Measurements from ENCODE around the gene KRTAP21-1. TPM values are rescaled to one million over a fixed set of nuclear protein-coding genes. Genes with fewer than 3 reads are reported as not detected.

The KRTAP21-1 gene
- not detected in 2 replicates for total RNA-seq

DNA sequence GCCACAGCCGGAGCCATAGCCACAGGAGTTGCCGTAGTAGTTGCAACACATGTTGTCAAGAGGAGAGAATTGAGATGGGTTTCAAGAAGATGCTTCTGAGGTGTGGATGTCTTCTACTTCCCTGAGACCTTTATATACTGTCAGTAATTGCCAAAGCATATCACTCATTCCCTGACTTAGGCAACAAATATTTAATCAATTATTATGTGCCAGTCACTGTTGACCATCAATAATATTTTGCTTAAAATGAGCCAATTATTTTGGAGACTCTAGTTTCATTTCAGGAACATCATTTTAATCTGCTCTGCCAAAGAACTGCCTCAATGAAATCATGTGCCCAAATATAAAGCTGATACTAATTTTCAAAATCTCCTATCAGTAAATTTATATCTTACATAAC is at the start of gene KRTAP21-1:
Gene KRTAP21-1 (minus strand): TSS at position 101 of the 400 bp plus-strand sequence. CDS start 50 bp downstream, at position 51.

DNA sequence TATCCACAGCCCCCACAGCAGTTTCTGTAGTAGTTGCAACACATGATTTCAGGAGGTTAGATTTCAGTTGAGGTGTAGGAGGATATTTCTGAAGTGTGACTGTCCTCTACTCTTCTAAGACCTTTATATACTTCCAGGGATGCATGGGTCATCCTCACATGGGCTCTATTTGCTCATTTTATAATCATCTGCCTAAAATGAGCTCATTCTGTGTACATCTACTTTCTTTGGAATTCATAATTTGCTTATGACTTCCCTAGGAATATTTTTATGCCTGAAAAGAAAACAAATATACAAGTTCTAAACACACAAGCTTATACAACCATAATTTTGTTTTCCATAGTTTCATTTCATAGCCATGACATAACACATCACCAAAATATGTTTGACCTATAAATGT is 8.1 kb downstream of the KRTAP21-1 start, which contains the start of gene KRTAP21-2:
Gene KRTAP21-2 (minus strand): TSS at position 101 of the 400 bp plus-strand sequence. CDS start 57 bp downstream, at position 44.

DNA sequence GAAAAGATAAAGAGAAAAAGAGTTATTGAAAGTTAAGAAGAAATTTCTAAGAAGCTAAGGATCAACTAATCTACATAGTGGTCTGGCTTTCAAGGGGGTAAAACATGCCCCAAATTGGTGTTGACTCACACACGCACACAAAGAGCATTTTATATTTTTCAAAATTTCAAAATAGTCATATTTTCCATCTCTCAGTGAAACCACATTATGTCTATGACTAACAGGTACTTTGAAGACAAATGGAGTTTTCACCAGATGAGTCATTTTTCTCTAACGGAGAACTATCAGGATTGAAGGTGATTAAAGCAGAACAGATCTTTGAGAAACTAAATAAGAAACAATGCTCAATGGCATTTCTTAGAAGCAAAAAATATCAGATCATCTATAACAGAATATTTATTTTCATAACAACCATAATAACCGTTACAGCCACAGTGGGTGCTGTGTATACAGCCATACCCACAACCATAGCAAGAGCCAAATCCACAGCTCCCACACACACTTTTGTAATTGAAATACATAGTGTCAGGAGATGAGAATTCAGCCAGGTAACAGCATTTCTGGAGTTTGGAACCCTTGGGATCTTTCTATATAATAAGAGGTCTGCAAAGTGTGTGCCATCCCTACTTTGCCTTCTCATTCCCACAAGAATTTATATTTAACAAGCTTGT is 36.9 kb downstream of the KRTAP21-1 start, which contains the start of gene KRTAP21-3:
Gene KRTAP21-3 (minus strand): TSS at position 539 of the 671 bp plus-strand sequence. CDS start 18 bp downstream, at position 521.

Small RNA genes lying within 50 kb of the gene (small RNA-seq; reads per million reads assigned to genes)
- gene AP000244.1 (not detected), gene KRTAP21-3 (not detected), gene KRTAP8-2P (not detected)

Other genes with a start within 250 kb of the KRTAP21-1 start
- gene KRTAP19-6, start 213.6 kb downstream of the KRTAP21-1 start, total RNA-seq: not detected in 2 replicates
- gene KRTAP19-7, start 194.1 kb downstream of the KRTAP21-1 start, total RNA-seq: not detected in 2 replicates
- gene KRTAP22-2, start 165.0 kb downstream of the KRTAP21-1 start, total RNA-seq: not detected in 2 replicates
- gene KRTAP6-3, start 163.0 kb downstream of the KRTAP21-1 start, total RNA-seq: not detected in 2 replicates
- gene KRTAP6-2, start 156.5 kb downstream of the KRTAP21-1 start, total RNA-seq: not detected in 2 replicates
- not detected in 2 replicates for gene KRTAP22-1, start 154.3 kb downstream of the KRTAP21-1 start, total RNA-seq
- not detected in 2 replicates for gene KRTAP6-1, start 141.5 kb downstream of the KRTAP21-1 start, total RNA-seq
- gene KRTAP20-1, start 139.0 kb downstream of the KRTAP21-1 start, total RNA-seq: not detected in 2 replicates
- gene KRTAP20-4, start 134.8 kb downstream of the KRTAP21-1 start, total RNA-seq: not detected in 2 replicates
- not detected in 2 replicates for gene KRTAP20-2, start 120.2 kb downstream of the KRTAP21-1 start, total RNA-seq
- not detected in 2 replicates for gene KRTAP20-3, start 112.6 kb downstream of the KRTAP21-1 start, total RNA-seq
- gene KRTAP21-3, start 36.7 kb downstream of the KRTAP21-1 start, total RNA-seq: not detected in 2 replicates
- gene KRTAP21-2, start 8.2 kb downstream of the KRTAP21-1 start, total RNA-seq: not detected in 2 replicates
- not detected in 2 replicates for gene KRTAP8-1, start 57.8 kb upstream of the KRTAP21-1 start, total RNA-seq
- gene KRTAP7-1, start 74.3 kb upstream of the KRTAP21-1 start, total RNA-seq: not detected in 2 replicates
- not detected in 2 replicates for gene KRTAP11-1, start 126.2 kb upstream of the KRTAP21-1 start, total RNA-seq